NCI-H460 (cell line): ENCODE measurements around the gene RPL18A. TPM values are rescaled to one million over a fixed set of nuclear protein-coding genes. Genes with fewer than 3 reads are reported as not detected.
A peak's percentile ranks its signal among the peaks of the same experiment; 100 is the strongest.

Experiments used
- DNase-seq: peaks from one replicate; pipeline ENCODE4 v3.0.0-alpha.2; 2016; ENCODE audit warnings: low read depth; ENCODE audit errors: extremely low read depth
- polyA plus RNA-seq: library from polyadenylated mRNA; depleted of rRNA; stranded (reverse); fragments of >200 nt; gene quantifications from 2 replicates; pipeline ENCODE4 v1.2.3, GENCODE V29; 2014; cell fraction: nucleus; rRNA removed
- total RNA-seq: library from RNA; depleted of rRNA; stranded (reverse); fragments of >200 nt; shearing (Covaris generic); gene quantifications from 2 replicates; pipeline ENCODE4 v1.2.3, GENCODE V29; 2014; rRNA removed

The RPL18A gene
- total RNA-seq: 1,987 and 2,181 TPM in 2 replicates
- 460 and 727 TPM in 2 replicates for polyA plus RNA-seq

DNA sequence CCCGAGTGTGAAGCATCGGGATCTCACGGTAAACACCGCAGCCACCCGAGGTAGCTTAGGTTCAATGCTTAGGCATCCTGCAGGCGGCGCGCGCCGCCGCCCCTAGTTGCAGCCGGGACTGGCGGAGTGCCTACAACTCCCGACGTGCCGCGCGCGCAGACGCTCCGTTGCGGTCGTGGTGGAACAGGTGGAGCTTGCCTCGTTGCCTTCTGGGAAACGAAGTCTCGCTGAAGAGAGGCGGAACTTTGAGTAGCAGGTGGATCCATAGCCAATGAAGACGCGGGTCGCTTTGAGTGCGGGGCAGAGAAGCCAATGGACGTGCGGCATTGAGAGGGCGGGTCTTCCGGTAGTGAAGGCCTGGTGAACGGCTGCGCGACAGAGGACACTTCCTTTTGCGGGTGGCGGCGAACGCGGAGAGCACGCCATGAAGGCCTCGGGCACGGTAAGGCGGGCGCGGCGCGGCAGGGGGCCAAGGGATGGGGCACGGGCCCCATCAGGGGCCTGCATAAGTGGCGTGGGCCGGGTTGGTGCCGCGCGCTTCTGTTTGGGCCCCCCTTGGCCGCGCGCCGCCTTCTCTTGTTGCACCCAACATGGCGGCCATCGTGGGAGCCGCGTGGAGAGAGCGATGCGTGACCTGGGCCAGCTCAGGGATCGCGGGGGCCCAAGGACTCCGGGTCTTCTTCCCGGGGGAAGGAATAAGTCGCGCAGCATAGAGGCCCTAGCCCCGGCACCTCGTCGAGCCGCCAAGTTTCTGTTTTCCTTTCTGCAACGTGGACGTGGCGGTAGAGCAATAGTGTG is at the start of gene RPL18A:
TSS of gene RPL18A (plus strand) at position 378 of the 798 bp plus-strand sequence. CDS start at position 425, 47 bp downstream.
- peak; percentile 99 for DNase-seq

DNA sequence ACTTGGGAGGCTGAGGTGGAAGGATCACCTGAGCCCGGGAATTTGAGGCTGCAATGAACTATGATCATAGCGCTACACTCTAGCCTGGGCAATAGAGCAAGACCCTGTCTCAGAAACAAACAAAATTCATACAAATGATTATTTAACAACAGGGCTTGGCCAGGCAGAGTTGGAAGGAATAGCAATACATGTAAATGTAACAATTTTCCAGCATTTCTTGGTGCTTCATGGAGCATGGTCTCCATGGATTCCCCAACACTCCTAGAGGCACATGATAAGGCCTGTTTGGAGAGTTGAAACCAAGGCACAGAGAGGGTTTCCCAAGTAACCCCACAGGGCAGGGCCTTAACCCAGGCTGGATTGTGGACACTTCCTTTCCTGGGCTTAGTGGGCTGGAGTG is 48.6 kb upstream of the RPL18A start:
- DNase-seq: no peak

DNA sequence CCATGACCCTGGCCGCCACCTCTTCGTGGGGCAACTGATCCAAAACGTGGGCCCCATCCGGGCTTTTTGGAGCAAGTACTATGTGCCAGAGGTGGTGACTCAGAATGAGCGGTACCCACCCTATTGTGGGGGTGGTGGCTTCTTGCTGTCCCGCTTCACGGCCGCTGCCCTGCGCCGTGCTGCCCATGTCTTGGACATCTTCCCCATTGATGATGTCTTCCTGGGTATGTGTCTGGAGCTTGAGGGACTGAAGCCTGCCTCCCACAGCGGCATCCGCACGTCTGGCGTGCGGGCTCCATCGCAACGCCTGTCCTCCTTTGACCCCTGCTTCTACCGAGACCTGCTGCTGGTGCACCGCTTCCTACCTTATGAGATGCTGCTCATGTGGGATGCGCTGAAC is 48.0 kb upstream of the RPL18A start:
- no peak for DNase-seq

DNA sequence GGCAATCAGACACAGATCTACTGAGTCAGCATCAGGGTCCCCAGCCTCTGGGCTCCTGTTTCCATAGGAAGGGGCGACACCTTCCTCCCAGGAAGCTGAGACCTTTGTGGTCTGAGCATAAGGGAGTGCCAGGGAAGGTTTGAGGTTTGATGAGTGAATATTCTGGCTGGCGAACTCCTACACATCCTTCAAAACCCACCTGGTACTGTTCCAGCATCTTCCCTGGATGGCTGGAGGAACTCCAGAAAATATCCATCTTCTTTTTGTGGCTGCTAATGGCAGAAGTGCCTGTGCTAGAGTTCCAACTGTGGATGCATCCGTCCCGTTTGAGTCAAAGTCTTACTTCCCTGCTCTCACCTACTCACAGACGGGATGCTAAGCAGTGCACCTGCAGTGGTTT is 47.6 kb upstream of the RPL18A start:
- no peak for DNase-seq

DNA sequence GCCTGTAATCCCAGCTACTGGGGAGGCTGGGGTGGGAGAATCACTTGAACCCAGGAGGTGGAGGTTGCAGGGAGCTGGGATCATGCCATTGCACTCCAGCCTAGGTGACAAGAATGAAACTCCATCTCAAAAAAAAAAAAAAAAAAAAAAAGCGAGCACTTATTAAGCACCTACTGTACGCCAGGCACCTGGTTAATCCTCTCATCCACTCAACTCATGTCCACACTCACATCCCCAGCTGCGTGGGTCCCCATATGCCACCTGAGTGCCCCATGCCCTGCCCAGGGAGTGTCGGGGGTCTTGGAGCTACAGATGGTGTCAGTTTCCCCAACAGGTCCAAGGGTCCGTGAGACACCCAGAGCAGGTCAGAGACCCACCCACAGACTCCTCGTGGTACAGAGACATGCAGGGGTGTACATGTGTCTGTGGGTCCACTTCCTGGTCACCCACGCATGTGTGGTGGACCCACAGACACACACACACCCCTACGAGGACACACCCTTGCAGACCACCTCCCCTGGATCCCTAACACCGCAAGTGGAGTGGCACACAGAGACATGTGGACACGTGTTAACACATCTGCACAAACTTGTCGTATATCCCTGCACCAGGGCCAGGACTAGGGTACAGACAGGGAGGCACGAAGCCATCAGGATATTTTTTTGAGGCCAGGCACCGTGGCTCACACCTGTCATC is 41.9 kb upstream of the RPL18A start:
- DNase-seq: no peak

DNA sequence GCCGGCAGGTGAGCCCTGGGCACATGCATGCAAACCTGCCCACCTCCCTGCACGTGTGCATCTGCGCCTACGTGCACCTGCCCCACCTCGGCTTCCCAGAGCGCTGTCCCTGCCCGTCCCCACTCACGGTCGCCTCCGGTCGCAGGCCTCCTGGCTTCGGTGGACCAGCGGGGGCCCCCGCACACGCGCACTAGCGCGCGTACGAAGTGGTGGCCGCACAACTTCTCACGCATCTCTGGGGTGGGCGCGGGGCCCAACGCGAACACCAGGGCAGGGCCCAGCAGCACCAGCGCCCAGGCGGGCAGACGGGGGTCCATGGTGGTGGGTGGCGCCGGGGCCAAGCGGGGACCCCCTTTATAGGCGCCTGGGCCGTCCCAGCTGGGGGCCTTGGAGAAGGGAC is 38.5 kb upstream of the RPL18A start, which contains the start of gene INSL3:
TSS of gene INSL3 (minus strand) at position 330 of the 400 bp plus-strand sequence. CDS start at position 317, 13 bp downstream.
- DNase-seq: no peak

DNA sequence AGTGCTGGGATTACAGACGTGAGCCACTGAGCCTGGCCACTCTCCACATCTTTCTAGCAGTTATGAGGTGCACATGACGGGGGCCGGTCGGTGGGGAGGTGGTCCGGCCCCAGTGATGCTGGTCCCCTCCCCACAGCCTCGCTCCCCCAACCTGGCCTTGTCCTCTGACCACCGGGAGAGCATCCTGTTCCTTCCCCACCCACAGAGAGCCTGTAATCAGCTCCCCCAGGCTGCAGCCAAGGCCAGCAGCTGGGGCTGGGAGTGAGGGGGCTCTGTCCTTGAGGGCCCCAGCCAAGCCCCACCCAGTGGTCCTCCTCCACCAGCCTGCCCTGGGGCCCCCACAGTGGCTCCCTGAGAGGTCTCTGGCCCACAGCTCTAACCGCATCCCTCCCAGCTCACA is 35.4 kb upstream of the RPL18A start:
- DNase-seq: no peak

DNA sequence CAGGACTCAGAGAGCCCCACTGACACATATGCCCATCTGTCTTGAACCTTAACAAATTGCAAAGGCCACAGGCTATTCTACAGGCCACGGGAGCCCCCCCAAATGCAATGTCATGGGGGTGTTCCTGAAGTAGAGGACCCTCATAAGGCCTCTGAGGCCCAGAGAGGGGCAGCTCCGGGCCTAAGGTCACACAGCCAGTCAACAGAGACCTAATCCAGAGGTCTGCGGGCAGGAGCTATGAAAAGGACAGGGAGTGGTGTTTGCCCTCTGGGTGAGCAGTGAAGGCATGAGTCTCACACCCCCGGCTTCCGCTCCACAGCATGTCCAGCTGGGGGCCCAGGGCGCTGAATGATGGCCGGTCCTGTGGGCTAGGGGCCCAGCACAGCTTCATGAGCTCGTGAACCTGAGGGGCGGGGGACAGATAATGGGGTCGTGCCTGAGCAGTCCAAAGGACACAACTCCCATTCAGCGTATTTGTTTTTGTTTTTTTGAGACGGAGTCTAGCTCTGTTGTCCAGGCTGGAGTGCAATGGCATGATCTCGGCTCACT is 33.1 kb upstream of the RPL18A start:
- DNase-seq: no peak

DNA sequence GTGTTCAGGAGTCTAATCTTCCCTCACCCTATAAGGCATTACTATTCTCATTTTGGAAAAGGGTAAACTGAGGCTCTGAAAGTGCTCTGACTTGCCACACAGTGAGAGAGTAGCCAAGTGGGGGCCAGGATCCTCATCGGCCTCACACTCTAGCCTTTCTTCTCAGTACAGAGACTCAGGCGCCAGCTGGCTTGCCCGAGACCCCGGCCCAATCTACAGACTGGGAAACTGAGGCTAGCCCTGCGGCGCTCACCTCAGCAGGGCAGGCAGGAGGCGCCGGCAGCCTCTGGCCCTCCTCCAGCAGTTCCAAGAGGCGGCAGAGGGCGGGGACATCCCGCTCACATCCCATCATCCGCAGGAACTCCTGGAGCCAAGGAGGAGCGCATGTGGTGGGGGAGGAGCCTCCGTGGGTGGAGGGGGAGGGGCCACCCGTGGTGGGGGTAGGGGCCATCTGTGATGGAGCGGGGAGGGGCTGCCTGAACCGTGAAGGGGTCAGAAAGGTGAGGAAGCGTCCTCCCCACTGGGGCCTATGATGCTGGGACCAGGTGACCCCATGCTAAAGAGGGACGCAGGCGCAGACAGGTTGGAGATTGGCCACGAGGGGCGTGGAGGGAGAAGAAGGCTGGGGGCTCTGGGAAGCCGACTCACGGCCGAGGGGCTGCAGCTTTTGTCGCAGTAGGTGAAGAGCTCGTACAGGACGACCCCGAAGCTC is 29.7 kb upstream of the RPL18A start:
- peak; percentile 65 for DNase-seq

DNA sequence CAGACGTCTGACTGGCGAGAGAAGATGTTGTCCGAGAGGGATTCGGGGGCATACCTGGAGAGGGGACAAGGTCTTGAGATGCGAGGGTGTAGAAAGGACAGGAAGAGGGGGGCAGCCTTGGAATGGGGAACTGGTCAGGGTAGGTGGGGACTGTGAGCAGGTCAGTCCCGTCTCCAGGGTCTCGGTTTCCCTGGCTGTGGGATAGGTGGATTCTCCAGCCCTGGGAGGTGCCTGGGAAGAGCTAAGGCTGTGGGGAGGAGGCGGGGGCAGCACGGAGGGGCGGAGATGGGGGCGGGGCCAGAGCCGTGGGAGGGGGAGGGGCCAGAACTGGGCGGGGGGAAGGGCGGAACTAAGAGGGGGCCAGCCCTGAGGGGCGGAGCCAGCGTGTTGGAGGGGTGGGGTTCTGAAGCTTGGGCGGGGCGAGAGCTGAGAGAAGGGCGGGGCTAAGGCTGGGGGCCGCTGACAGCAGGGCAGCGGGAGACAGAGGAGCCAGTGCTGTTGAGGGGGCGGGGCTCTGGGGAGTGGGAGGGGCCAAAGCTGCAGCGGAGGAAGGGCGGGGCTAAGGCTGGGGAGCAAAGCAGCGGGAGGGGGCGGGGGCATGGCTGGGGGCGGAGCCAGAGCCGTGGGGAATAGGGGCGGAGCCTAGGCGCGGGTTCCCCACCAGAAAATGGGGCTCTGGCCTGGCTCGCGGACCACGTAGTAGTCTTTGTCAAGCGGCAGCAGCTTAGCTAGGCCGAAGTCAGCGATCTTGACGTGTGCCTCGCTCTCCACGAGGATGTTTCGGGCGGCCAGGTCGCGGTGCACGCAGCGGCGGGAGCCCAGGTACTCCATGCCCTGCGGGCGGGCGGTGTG is 28.9 kb upstream of the RPL18A start:
- DNase-seq: peak; percentile 80

DNA sequence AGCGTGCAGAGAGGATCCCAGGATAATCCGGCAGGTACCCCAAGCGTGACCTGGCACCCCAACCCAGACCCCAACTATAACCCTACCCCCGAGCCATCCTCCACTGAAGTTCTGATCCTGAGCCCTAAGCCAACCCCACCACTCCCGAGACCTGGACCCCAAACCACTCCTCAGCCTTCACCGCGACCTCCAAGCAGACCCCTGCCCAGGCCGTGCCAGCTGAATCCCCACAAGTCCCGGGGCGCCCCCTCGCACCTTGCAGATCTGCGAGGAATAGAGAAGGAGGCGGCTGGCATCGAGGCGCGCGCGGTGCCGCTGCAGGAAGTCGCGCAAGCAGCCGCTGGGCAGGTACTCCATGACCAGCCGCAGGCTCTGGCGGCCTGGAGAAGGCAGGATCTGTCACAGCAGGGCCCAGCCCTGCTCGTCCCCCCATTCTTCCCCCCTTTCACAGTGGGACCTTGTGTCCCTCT is 28.3 kb upstream of the RPL18A start:
- no peak for DNase-seq

DNA sequence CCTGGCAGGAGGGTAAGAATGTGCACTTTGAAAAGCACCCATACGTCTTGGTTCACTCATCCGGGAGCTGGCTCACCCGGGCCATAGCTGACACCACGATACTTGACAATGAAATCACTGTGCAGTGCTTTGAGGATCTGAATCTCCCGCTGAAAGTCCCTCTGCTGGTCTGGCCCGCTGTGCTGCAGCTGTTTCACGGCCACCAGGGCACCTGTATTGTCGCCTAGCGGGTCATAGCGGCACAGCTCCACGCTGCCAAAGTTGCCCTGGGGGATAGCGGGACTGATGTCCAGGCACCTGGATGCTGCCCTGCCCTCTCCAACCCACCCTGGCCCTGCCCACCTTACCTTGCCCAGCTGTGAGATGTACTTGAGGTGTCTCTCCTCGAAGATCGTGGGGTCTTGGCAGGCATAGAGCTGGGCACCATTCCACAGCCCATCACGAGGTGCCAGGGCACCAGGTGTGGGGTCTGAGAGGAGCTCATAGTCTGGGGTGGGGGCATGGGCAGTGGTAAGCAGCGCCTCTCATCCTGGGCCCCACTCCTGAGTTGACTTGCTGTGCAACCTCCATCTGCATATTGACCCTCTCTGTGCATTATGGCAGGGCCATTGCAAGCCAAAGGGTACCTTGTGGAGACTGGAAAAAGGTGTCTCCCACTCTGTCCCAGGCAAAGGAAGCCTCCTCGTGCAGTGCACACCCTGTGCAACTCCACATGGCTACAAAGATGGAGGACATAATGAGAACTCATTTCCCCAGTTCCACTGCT is 27.1 kb upstream of the RPL18A start:
- no peak for DNase-seq

DNA sequence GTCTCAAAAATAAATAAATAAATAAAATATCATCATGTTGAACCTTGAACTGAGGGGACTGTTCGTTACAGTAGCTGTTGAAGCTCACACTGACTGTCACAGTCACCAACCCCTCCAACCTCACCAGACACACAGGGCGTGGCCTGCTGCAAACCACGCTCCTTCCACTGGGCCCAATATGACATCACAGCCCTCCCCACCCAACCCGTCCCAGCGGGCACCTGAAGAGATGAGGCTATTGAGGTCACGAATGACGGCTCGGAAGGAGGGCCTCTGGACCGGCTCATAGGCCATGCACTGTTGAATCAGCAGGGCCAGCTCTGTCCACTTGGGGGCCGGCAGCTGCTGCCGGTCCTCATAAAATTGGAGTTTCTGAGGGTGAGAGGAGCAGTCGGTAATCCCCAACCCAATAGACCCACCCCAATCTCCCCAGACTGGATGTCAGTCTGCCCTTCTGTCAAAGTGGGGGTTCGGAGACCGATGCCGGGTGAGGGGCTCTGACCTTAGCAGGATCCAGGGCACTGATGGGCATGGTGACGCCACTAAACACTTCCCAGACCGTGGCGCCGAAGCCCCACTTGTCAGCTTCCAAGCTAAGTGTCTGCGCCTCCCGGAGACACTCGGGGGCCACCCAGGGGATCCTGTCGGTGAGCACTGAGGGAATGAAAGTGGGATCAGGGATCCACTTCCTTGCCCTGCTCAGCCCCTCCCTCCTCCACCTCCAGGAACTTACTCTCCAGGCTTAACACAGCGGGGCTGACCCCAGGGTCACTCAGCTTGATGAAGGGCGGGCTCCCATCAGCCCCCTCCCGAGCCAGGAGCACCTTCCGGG is 25.1 kb upstream of the RPL18A start:
- no peak for DNase-seq

DNA sequence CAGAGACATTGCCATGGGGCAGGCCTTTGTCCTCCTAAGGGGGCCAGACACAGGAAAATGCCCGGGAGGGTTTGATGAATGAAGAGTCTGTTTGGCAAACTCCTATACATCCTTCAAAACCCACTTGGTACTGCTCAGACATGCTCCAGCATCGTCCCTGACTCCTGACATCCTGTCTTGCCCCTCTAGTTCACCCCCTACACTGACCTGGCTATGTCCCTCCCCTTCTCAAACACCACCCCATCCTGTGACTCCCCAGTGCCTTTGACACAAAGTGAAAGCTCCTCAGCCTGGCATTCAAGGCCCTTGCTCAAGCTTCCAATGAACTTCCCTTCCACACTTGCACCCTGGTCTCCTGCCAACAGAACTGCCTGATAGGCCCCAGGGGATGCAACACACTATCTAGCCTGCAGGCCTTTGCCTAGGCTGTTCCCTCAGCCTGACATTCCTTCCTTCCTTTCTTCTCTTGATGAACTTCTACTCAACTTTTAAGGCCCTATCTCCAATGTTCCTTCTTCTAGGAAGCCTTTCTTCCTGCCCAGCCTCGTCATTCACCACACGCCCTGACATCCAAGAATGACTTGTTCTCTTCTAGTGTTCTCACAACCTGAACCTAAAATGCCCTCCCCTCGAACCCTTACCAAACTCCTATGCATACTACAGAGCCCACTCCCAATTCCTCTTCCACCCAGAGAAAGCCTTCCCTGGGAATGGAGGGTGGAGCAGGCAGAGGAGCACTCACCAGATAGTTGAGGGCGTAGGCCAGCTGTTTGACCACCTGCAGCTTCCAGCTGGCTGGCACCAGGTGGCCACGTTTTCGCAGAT is 24.3 kb upstream of the RPL18A start:
- DNase-seq: no peak

DNA sequence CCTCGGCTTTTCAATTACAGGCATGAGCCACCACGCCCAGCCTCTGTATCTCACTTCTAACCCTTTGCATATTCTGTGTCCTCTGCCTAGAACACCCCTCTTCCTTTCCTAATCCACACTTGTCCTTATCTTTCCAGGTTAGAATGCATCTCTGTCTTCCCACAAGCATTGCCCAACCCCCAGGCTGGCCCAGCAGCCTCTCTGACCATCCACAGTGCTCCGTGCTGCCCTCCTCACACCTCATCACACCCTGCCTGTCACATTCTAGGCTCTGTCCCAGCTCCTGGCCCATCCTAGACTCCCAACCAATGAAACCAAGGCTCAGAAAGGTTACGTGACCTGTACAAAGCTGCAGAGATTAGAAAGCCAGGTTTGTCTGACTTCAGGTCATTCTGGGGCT is 23.2 kb upstream of the RPL18A start:
- DNase-seq: no peak

DNA sequence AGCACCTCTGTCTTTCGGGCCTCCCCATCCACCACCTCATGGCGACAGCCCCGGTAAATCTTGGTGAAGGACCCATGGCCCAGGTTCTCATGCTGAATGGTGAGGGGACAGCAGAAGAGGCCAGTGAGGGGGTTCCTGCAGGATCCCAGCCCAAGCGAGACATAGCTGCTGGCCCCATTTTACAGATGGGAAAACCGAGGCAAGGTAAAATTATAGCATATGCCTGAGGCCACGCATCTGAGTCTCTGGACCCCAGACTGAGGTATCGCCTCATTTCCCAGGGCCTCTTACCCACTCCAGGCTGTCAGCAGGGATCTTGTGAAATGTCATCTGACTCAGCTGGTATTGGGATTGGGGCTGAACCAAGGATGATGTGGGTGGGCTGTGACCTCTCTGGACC is 21.7 kb upstream of the RPL18A start:
- no peak for DNase-seq

DNA sequence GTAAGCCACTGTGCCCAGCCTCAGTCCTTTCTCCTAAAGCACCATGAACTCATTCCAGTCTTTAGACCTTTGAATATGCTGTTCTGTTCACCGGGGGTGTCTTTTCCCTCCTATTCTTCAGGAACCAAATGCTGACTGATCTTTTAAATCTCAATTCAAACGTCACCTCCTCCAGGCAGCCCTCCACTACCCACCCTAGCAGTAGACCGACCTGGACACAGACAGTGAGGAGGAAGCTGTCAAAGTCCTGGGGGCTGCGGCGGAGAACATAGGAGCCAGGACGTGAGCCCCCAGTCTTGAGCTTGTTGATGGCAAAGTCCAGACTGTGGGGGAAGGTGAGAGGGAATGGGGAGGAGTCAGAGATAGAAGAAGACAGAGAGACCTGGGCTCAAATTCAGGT is 19.7 kb upstream of the RPL18A start:
- DNase-seq: no peak
